Colon (tissue), 2 donors: Measurements from ENCODE around the gene HORMAD2.
"Not testable (repeated sequence)": the region's sequence is repeated elsewhere in the genome, so short reads cannot be mapped to it uniquely, and the experiment has no call there.

ENCODE experiments used
- FAIRE-seq: peaks from 2 replicates; lab custom pipeline; 2012; peaks lifted over from hg19 to GRCh38; lab: Jason Lieb, UNC
- donor health status: control.
- donor health status: control.

HORMAD2 gene

GRCh38 chr22:30211124-30211820 lies 131.0 kb downstream of the HORMAD2 start:
- no peak for FAIRE-seq

DNA sequence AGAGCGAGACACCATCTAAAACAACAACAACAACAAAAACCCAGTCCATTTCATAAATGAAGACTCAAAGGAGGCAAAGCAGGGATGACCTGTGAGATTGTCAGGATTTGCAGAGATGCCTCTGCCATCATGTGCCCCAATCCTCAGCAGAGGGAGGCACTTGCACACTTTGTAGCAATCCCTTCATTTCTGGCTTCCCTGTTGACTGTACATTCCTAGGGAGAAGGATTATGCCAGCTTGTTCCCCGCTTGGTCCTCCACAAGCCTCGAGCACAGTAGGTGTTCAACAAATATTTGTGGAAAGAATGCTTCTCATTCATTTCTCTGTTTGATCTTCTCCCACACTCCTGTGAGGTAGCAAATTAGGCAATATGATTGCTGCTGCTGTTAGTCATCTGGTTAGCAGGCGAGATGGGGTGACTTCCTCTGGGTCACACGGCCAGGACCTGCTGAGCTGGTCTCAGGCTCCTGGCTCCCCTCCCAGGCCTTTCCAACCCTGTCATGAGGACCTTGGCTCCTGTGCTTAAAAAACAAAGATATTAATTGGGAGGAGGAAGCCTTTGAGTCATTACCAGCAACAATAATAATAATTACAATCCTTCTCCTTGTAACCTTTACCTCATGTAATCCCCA lies 132.2 kb downstream of the HORMAD2 start:
- no peak for FAIRE-seq

- FAIRE-seq: no peak
Measured at GRCh38 chr22:30212996-30213441, 132.8 kb downstream of the HORMAD2 start.

GRCh38 chr22:30214703-30215407 lies 134.6 kb downstream of the HORMAD2 start:
- no peak for FAIRE-seq

DNA sequence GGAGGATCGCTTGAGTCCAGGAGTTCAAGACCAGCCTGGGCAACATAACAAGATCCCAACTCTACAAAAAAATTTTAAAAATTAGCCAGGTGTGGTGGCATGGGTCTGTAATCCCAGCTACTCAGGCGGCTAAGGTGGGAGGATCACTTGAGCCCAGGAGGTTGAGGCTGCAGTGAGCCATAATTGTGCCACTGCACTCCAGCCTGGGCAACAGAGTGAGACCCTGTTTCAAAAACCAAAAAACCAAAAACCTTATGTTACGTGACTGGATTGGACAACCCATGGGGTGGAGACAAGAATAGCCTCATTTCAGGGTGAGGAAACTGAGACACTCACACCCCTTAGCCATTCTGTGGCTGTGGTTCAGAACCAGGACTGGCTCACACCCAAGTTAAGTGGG lies 136.0 kb downstream of the HORMAD2 start:
- FAIRE-seq: not testable (repeated sequence)

DNA sequence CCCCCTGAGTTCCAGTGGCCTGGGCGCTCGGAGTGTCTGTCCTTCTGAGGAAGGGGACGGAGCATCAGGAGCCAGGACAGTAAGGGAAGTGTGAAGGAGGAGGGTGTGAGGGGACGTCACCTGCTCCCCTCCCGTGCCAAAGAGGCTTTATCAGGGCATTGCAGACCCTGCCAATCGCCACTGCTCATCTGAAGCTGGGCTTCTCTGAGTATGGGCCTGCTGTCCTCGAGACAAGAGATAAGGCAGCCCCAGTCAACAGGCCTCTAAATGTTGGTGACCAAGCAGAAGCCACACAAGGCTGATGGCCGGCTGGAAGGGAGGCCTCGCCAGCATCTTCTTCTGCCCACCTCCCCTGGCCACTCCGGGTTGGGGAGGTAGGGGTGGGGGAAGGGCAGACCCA lies 136.4 kb downstream of the HORMAD2 start:
- no peak for FAIRE-seq

GRCh38 chr22:30217698-30218560 lies 137.7 kb downstream of the HORMAD2 start:
- no peak for FAIRE-seq

DNA sequence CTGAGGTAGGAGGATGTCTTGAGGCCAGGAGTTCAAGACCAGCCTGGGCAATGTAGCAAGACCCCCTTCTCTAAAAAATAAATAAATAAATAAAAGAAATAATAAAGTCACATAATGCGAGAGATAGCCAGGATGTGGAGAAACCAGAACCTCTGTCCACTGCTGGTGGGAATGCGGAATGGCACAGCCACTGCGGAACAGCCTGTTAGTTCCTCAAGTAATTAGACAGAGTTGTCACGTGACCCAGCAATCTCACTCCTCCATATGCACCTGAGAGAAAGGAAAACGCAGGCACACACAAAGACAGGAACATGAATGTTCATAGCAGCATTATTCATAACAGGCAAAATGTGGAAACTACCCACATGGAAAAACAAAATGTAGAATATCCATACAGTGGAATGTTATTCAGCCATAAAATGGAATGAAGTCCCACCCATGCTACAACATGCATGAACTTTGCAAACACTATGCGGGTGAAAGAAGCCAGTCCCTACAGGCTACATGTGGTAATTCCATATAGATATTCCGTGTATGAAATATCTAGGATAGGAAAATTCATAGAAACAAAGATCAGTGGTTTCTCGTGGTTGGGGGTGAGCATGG lies 138.9 kb downstream of the HORMAD2 start:
- FAIRE-seq: no peak

GRCh38 chr22:30219668-30220278 lies 139.5 kb downstream of the HORMAD2 start:
- FAIRE-seq: no peak

GRCh38 chr22:30220338-30221012 lies 140.2 kb downstream of the HORMAD2 start:
- FAIRE-seq: no peak

GRCh38 chr22:30221121-30221992 lies 141.1 kb downstream of the HORMAD2 start:
- no peak for FAIRE-seq

- no peak for FAIRE-seq
Measured at GRCh38 chr22:30222321-30222720, 142.1 kb downstream of the HORMAD2 start.

- FAIRE-seq: no peak
Measured at GRCh38 chr22:30223303-30223702, 143.0 kb downstream of the HORMAD2 start.

GRCh38 chr22:30224161-30224857 lies 144.0 kb downstream of the HORMAD2 start:
- FAIRE-seq: no peak

GRCh38 chr22:30225220-30225927 lies 145.1 kb downstream of the HORMAD2 start:
- FAIRE-seq: no peak

DNA sequence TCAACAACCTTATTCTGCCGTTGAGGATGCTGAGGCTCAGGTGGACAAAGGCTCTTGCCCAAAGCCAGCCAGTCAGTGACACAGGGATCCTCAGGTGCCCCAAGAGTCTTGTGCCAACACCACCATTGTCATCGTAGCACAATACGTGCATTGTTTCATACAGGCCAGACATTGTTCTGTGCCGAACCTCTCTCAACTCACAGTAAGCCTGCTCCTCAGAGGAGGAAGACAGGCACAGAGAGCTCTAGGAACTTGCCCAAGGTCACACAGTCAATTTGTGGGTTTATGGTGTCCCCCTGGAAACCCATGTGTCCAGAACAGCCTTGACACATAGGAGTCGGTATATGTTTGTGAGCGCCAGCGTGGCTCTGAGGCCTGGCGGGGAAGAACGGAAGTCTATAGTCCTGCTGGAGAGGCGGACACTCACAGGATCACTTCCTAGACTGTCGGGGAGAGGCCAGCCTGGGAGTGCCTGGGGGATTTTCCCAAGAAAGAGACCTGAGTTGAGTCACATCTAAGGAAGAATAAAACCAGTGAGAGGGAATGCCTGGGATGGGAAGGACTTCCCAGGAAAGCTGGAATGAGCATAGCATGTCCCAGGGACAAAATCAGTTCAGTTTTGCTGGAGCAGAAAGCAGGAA lies 146.0 kb downstream of the HORMAD2 start:
- FAIRE-seq: no peak
